Inferior parietal cortex (tissue), 1 donor: ENCODE measurements around the gene MAPK12.

ENCODE experiments used
- DNase-seq: peaks from one replicate; pipeline ENCODE4 v3.0.0-alpha.2; 2016; ENCODE audit errors: extremely low spot score

The MAPK12 gene

GRCh38 chr22:50253046-50253915 lies 8.2 kb downstream of the MAPK12 start:
- no peak for DNase-seq

DNA sequence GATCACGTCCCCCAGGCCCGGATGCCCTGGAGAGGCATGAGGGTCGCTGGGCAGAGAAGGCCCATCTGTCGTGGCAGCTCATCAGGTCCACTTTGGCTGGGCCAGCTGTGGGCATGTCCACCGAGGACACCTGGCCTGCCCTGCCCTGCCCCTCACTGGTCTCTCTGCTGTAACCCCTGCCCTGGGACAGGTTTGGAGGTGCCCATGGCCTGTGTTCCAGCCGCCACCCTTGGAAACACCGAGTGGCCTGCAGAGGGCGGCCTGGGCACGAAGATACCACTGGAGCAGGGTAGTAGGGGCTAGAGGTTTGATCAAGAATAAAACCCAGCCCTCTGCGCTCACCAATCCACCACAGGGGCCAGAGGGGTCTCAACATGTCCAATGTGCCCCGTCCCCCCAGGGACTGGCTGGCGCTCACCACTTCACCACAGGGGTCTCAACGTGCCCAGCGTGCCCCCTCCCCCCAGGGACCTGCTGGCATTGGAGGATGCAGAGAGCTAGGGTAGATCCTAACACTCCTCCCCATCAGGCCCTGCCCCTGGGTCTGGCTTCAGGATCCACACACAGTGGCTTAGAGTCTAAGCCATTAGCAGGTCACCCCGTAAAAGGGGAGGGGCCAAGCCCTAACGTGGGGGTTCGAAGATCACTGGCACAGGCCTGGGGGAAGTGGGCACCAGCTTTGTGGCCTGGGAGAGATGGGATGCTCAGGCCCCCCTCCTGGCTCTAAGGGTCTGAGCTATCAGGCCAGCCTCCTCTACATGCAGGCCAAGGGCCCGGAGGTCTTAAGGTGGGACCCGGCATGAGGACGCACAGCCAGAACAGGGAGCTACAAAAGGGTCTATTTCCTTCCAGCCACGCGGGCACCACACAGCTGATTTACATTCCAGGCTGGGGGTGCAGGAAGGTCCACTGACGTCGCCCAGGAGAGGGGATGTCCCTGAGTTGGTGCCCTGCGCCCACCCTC lies 9.1 kb downstream of the MAPK12 start:
- DNase-seq = no peak

DNA sequence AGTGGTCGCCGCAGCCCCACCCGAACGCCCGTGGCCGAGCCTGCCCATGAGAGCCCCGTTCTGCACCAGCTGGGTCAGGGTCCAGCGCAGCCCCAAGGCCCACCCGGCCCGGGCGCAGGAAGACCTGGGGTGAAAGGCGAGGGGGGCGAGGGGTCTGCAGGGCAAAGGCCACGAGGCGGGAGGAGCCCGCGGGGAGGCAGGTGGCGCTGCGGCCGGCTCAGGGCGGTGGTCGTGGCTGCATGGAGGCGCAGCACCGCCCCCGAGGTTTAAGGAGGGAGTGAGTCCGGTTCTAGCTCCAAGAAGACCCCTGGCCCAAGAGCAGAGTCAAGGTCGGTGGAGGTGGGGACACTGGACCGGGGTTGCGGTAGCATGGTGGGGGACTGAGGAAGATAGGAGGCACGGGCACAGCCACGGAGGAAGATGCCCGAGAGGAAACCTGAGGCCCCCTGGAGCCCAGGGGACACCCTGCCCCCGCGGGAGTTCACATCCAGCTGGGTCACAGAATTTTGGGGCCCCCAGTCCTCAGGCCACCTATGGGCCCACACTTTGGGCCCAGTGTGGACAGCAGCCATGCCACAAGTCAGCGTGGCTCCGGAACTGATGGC lies 9.9 kb downstream of the MAPK12 start:
- DNase-seq = no peak

GRCh38 chr22:50250555-50251476 lies 10.7 kb downstream of the MAPK12 start, which contains the start of gene HDAC10:
Gene HDAC10 (minus strand): TSS chr22:50251265. CDS start chr22:50251032, 233 bp downstream.
- no peak for DNase-seq

DNA sequence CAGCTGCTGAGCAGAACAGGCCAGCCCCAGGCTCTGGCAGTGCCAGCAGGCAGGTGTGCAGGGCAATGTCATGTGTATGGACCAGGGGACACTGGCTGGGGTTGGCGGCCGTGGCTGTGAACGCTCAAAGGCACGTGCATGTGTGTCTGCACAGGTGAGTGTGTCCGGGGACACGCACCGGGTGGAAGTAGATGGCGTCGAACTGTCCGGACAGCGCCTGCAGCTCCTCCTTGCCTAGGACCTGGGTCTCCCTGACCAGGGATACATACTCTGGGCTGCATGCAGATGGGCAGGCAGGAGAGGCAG lies 11.3 kb downstream of the MAPK12 start:
- DNase-seq = no peak

DNA sequence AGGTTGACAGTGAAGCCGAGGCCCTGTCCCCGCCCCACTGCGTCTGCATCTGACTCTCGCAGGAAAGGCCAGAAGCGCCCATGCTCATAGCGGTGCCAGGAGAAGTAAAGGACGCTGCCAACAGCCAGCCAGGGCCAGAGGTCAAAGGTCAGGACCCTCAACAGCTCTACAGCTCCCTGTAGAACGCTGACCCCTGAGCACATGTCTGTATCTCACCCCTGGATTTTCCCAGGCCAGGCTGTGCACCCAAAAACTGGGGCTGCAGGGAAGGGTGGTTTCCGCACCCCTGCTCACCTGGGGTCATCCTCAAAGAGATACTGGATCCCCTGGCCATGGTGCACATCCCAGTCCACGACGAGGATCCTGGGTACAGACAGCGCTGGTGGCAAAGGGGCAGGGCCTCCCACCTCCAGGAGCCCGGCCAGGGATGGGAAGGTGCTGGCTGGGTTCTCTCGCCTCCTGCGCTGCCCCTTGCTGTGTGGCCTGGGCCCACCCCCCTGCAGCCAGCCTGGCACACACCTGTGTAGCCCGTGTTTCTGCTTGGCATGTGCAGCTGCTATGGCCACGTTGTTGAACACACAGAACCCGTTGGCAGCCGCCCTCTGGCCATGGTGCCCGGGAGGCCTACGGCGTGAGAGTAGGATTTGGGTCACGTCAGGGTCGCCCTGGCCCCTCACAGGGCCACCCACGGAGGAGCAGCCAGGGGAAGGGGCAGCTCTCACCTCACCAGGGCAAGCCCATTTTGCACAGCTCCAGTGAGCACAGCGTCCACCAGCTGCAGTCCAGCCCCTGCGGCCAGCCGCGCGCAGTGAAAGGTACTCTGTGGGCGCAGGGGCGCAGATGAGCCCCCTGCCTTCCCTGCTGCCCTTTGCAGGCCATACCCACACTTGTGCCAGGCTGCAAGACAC lies 11.9 kb downstream of the MAPK12 start:
- DNase-seq = no peak

- no peak for DNase-seq
Observed at GRCh38 chr22:50248196-50249081, 13.0 kb downstream of the MAPK12 start.

DNA sequence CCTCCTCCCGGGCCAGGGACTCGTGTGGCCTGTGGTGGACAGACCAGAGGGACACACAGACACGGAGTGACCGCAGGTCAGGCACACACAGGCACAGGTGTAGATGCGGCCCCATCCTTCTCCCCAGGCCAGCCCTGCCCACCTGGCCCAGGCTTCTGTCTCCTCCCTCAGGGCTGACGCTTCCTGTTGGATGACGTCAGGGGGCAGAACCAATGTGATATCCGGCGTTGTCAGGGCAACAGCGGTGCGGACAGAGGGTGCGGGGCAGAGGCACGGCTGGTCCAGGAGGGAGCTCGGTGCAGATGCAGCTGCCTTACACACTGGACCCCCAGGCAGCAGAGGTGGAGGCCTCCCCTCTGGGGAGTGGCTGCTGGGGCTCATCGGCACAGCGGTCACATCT lies 13.7 kb downstream of the MAPK12 start:
- DNase-seq = no peak

- DNase-seq = no peak
Observed at GRCh38 chr22:50246242-50247175, 15.0 kb downstream of the MAPK12 start.

- no peak for DNase-seq
Observed at GRCh38 chr22:50245214-50246072, 16.0 kb downstream of the MAPK12 start.

- peak; percentile 96 for DNase-seq
Observed at GRCh38 chr22:50244420-50245213, 16.9 kb downstream of the MAPK12 start, which contains the start of gene TUBGCP6. Gene TUBGCP6 (minus strand): TSS chr22:50245023. CDS start chr22:50244459, 564 bp downstream.

- DNase-seq = no peak
Observed at GRCh38 chr22:50243685-50244419, 17.6 kb downstream of the MAPK12 start.

GRCh38 chr22:50242406-50242949 lies 19.0 kb downstream of the MAPK12 start:
- no peak for DNase-seq

DNA sequence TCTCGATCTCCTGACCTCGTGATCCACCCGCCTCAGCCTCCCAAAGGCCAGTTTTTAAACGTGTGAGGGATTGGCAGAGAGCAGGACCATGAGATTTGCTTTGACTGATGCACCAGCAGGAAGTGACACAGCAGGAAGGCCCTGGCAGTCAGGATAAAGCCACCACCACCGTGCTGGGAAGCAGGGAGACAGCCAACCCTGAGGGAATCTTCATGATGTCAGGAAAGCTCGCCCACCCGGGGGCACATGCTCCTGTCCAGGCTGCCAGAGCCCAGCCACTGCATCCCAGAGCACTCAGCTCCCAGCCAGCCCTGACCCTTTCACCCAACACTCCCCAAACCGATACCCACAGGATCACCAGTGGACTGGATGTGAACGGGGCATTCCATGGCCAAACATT lies 22.7 kb downstream of the MAPK12 start:
- no peak for DNase-seq
